A673 (cell line): ENCODE measurements around the gene ICE1. TPM values are rescaled to one million over a fixed set of nuclear protein-coding genes. Genes with fewer than 3 reads are reported as not detected.

ENCODE experiments used
- BruUV-seq: library from RNA; stranded (reverse); fragments of 400-500 nt; replicated peaks from 2 replicates; lab custom pipeline; 2021; lab: Mats Ljungman, UMichigan
- CTCF ChIA-PET: fragments of 300-600 bp; sonication (Branson Sonifier 250); formaldehyde crosslinking; loops from one replicate; lab custom pipeline; 2022; ENCODE audit warnings: antibody characterized with exemption; lab: Charles Lee
- POLR2A ChIA-PET: fragments of 300-600 bp; sonication (Branson Sonifier 250); formaldehyde crosslinking; loops from one replicate; lab custom pipeline; 2022; ENCODE audit warnings: antibody characterized with exemption; ENCODE audit not compliant: low non-redundant PET; lab: Charles Lee
- DNase-seq: peaks from one replicate; pipeline ENCODE4 v3.0.0-alpha.2; 2015; ENCODE audit warnings: low spot score
- H3K27ac ChIP-seq: fragments of 200-600 bp; sonication (generic); 2 replicates; pipeline ENCODE4 v1.5.1; 2016; ENCODE audit warnings: mixed run types, low read depth, mild to moderate bottlenecking, mixed read lengths, antibody characterized with exemption, low read length; ENCODE audit not compliant: poor library complexity, severe bottlenecking
- H3K27me3 ChIP-seq: fragments of 200-600 bp; sonication (generic); replicated peaks from 2 replicates; pipeline ENCODE4 v1.6.1; 2017; ENCODE audit warnings: mixed run types, low read depth, mild to moderate bottlenecking, mixed read lengths, antibody characterized with exemption, low read length; ENCODE audit not compliant: insufficient read depth, poor library complexity
- H3K36me3 ChIP-seq: fragments of 200-600 bp; sonication (generic); 2 replicates; pipeline ENCODE4 v1.6.1; 2016; ENCODE audit warnings: mixed run types, mild to moderate bottlenecking, mixed read lengths, antibody characterized with exemption, low read length; ENCODE audit not compliant: insufficient read depth, poor library complexity, severe bottlenecking
- H3K4me1 ChIP-seq: fragments of 200-600 bp; sonication (generic); 2 replicates; pipeline ENCODE4 v1.6.1; 2017; ENCODE audit warnings: mixed run types, mild to moderate bottlenecking, mixed read lengths, antibody characterized with exemption, low read length; ENCODE audit not compliant: insufficient read depth, poor library complexity, severe bottlenecking
- H3K4me3 ChIP-seq: fragments of 200-600 bp; sonication (generic); 2 replicates; pipeline ENCODE4 v1.5.1; 2016; ENCODE audit warnings: low read depth, mixed run types, mild to moderate bottlenecking, mixed read lengths, low read length; ENCODE audit not compliant: poor library complexity, severe bottlenecking
- H3K9me3 ChIP-seq: fragments of 200-600 bp; sonication (generic); 2 replicates; pipeline ENCODE4 v1.6.1; 2016; ENCODE audit warnings: mixed run types, low read depth, mild to moderate bottlenecking, mixed read lengths, antibody characterized with exemption, low read length; ENCODE audit not compliant: poor library complexity, severe bottlenecking
- CTCF ChIP-seq: fragments of 300-800, 200-600 bp; sonication (generic); conservative IDR thresholded peaks from 2 replicates; pipeline ENCODE4 v1.5.1; 2017; ENCODE audit warnings: low read depth, mild to moderate bottlenecking, antibody characterized with exemption, low read length, moderate library complexity, mixed read lengths
- EZH2 ChIP-seq: fragments of 200-600 bp; sonication (generic); IDR thresholded peaks from 2 replicates; pipeline ENCODE4 v1.6.1; 2017; ENCODE audit warnings: borderline replicate concordance, low read depth, mild to moderate bottlenecking, mixed read lengths, antibody characterized with exemption, low read length; ENCODE audit not compliant: poor library complexity, severe bottlenecking
- intact Hi-C: fragments of 100-400 bp; cut with micrococcal nuclease; formaldehyde crosslinking; loops from one replicate; pipeline ENCODE4 v1.10.0; 2022; ENCODE audit not compliant: unreplicated experiment
- total RNA-seq: library from RNA; stranded (reverse); gene quantifications from 2 replicates; pipeline ENCODE4 v1.2.3, GENCODE V29; 2021

Gene ICE1
- total RNA-seq, 1 experiment from 2014 or later = 37.2 TPM

GRCh38 chr5:5467737-5468136 lies 45.3 kb downstream of the ICE1 start:
- no peak overlapping the region for H3K27ac ChIP-seq
- POLR2A ChIA-PET = no interaction called here
- H3K9me3 ChIP-seq = no peaks in the 10 kb centered on the region
- H3K4me1 ChIP-seq = no peaks in the 10 kb centered on the region
- H3K27me3 ChIP-seq = no peaks in the 10 kb centered on the region
- H3K4me3 ChIP-seq = no peak overlapping the region
- BruUV-seq = no TSS peak
- CTCF ChIA-PET = no interaction called here
- TF ChIP-seq CTCF = no peak
- TF ChIP-seq EZH2 = no peak
- DNase-seq = no peak
- intact Hi-C loops = no loop called here
- peaks cover 26% of the 10 kb centered on the region for H3K36me3 ChIP-seq

GRCh38 chr5:5470933-5471332 lies 48.5 kb downstream of the ICE1 start:
- TF ChIP-seq EZH2 = no peak
- no peak for TF ChIP-seq CTCF
- intact Hi-C loops = no loop called here
- no TSS peak for BruUV-seq
- H3K4me1 ChIP-seq = no peaks in the 10 kb centered on the region
- ChIA-PET CTCF (no interaction called here), POLR2A (no interaction called here)
- no peaks in the 10 kb centered on the region for H3K9me3 ChIP-seq
- no peak overlapping the region for H3K27ac ChIP-seq
- peaks cover 38% of the 10 kb centered on the region for H3K36me3 ChIP-seq
- no peak overlapping the region for H3K4me3 ChIP-seq
- no peak for DNase-seq
- H3K27me3 ChIP-seq = no peaks in the 10 kb centered on the region

GRCh38 chr5:5473226-5473625 lies 50.7 kb downstream of the ICE1 start:
- Histone ChIP-seq H3K36me3 (peaks cover 24% of the 10 kb centered on the region), H3K27ac (no peak overlapping the region), H3K9me3 (no peaks in the 10 kb centered on the region), H3K4me3 (no peak overlapping the region), H3K4me1 (no peaks in the 10 kb centered on the region), H3K27me3 (no peaks in the 10 kb centered on the region)
- TF ChIP-seq EZH2 = no peak
- TF ChIP-seq CTCF = no peak
- CTCF ChIA-PET = no interaction called here
- no peak for DNase-seq
- intact Hi-C loops = no loop called here
- no TSS peak for BruUV-seq
- POLR2A ChIA-PET = no interaction called here
